H1 (cell line): ENCODE measurements around the gene SYMPK. TPM values are rescaled to one million over a fixed set of nuclear protein-coding genes. Genes with fewer than 3 reads are reported as not detected.

ENCODE experiments used
- CTCF ChIA-PET: fragments of 300-600 bp; sonication (Branson Sonifier 250); formaldehyde crosslinking; loops from one replicate; lab custom pipeline; 2021; ENCODE audit not compliant: partially characterized antibody; lab: Charles Lee
- POLR2A ChIA-PET: fragments of 300-600 bp; sonication (Branson Sonifier 250); formaldehyde crosslinking; loops from one replicate; lab custom pipeline; 2021; ENCODE audit warnings: inconsistent platforms; ENCODE audit not compliant: partially characterized antibody; lab: Charles Lee
- DNase-seq, 2 experiments: peaks; one replicate each; pipeline versions ENCODE4 v3.0.0 to v3.0.0-alpha.2; 2010 to 2022; ENCODE audit warnings: low spot score in 2 of 2, low read depth in 1 of 2, mixed read lengths in 1 of 2
- FAIRE-seq: peaks from 2 replicates; lab custom pipeline; 2011; peaks lifted over from hg19 to GRCh38; lab: Jason Lieb, UNC
- H2AFZ ChIP-seq: 2 replicates; pipeline ENCODE4 v1.8.1; 2012; ENCODE audit warnings: low read length, inconsistent platforms
- H2AK5ac ChIP-seq: 2 replicates; pipeline ENCODE4 v1.6.1; 2013; ENCODE audit warnings: low read depth, low read length
- H2BK120ac ChIP-seq: replicated peaks from 2 replicates; pipeline ENCODE3; 2013; ENCODE audit warnings: low read depth, low read length, inconsistent platforms
- H2BK12ac ChIP-seq: 2 replicates; pipeline ENCODE4 v1.6.1; 2013; ENCODE audit warnings: low read depth, low read length
- H2BK15ac ChIP-seq: 2 replicates; pipeline ENCODE4 v1.6.1; 2013; ENCODE audit warnings: low read length
- H2BK20ac ChIP-seq: 2 replicates; pipeline ENCODE4 v1.6.1; 2013; ENCODE audit warnings: low read length
- H2BK5ac ChIP-seq: 2 replicates; pipeline ENCODE4 v1.6.1; 2013; ENCODE audit warnings: low read depth, low read length
- H3K14ac ChIP-seq: 2 replicates; pipeline ENCODE4 v1.6.1; 2013; ENCODE audit warnings: inconsistent platforms; ENCODE audit not compliant: insufficient read length
- H3K18ac ChIP-seq: 2 replicates; pipeline ENCODE4 v1.6.1; 2013; ENCODE audit warnings: low read length; ENCODE audit errors: extremely low read depth
- H3K23ac ChIP-seq: 2 replicates; pipeline ENCODE4 v1.6.1; 2013; ENCODE audit warnings: inconsistent platforms; ENCODE audit not compliant: insufficient read length
- H3K23me2 ChIP-seq: 2 replicates; pipeline ENCODE4 v1.6.1; 2013; ENCODE audit warnings: low read depth, low read length
- H3K27ac ChIP-seq: 2 replicates; pipeline ENCODE4 v1.6.1; 2011; ENCODE audit warnings: low read depth, low read length, inconsistent platforms
- H3K27me3 ChIP-seq, 4 experiments: replicated peaks in 1 of 4; 1 replicate in 1 of 4; 2 replicates in 3 of 4; pipeline versions ENCODE4 v1.6.1 to v1.8.1; 2011 to 2013; ENCODE audit warnings: low read length in 3 of 4, mild to moderate bottlenecking in 3 of 4, inconsistent platforms in 2 of 4, mixed read lengths in 2 of 4, moderate library complexity in 1 of 4; ENCODE audit not compliant: control insufficient read depth in 3 of 4, insufficient read depth in 3 of 4; ENCODE audit errors: extremely low read depth in 1 of 4
- H3K36me3 ChIP-seq, 4 experiments: 2 replicates each; pipeline versions ENCODE4 v1.6.1 to v1.8.1; 2011 to 2013; ENCODE audit warnings: mild to moderate bottlenecking in 4 of 4, low read length in 3 of 4, moderate library complexity in 2 of 4, control low read depth in 1 of 4, inconsistent platforms in 1 of 4; ENCODE audit not compliant: insufficient read depth in 4 of 4, control insufficient read depth in 2 of 4
- H3K4ac ChIP-seq: replicated peaks from 2 replicates; pipeline ENCODE3; 2013; ENCODE audit warnings: low read length, low read depth, mixed read lengths, inconsistent platforms; ENCODE audit not compliant: insufficient read length
- H3K4me1 ChIP-seq, 4 experiments: replicated peaks in 1 of 4; 1 replicate in 1 of 4; 2 replicates in 3 of 4; pipeline versions ENCODE4 v1.6.1 to v1.8.1; 2011 to 2013; ENCODE audit warnings: low read length in 3 of 4, inconsistent platforms in 2 of 4, mixed read lengths in 1 of 4; ENCODE audit not compliant: insufficient read depth in 4 of 4, control insufficient read depth in 3 of 4
- H3K4me2 ChIP-seq, 2 experiments: 2 replicates each; pipeline versions ENCODE4 v1.6.1 to v1.8.1; 2011 to 2013; ENCODE audit warnings: low read depth in 2 of 2, low read length in 2 of 2, control low read depth in 1 of 2, inconsistent platforms in 1 of 2, mild to moderate bottlenecking in 1 of 2; ENCODE audit not compliant: insufficient read depth in 1 of 2
- H3K4me3 ChIP-seq, 4 experiments: fragments of 200-600, 300-600 bp in 1 of 4; sonication (generic), shearing (Covaris generic), sonication (Bioruptor Twin) in 1 of 4; 2 replicates each; pipeline versions ENCODE4 v1.5.1 to v1.8.1; 2011 to 2016; ENCODE audit warnings: low read length in 4 of 4, low read depth in 3 of 4, control low read depth in 2 of 4, inconsistent platforms in 2 of 4, mild to moderate bottlenecking in 2 of 4, mixed read lengths in 1 of 4, moderate library complexity in 1 of 4; ENCODE audit not compliant: insufficient read depth in 2 of 4; ENCODE audit errors: extremely low read depth in 1 of 4
- H3K56ac ChIP-seq: replicated peaks from 2 replicates; pipeline ENCODE3; 2013; ENCODE audit warnings: low read depth, mild to moderate bottlenecking, mixed read lengths, low read length, inconsistent platforms; ENCODE audit not compliant: insufficient read length
- H3K79me1 ChIP-seq: 2 replicates; pipeline ENCODE4 v1.6.1; 2013; ENCODE audit warnings: low read depth, low read length, control low read depth
- H3K79me2 ChIP-seq, 2 experiments: 2 replicates each; pipeline versions ENCODE4 v1.6.1 to v1.8.1; 2012 to 2013; ENCODE audit warnings: low read length in 2 of 2, mild to moderate bottlenecking in 2 of 2, inconsistent platforms in 1 of 2; ENCODE audit not compliant: insufficient read depth in 2 of 2, control insufficient read depth in 1 of 2
- H3K9ac ChIP-seq, 4 experiments: replicated peaks in 1 of 4; 1 replicate in 1 of 4; 2 replicates in 3 of 4; pipeline versions ENCODE4 v1.6.1 to v1.8.1; 2011 to 2013; ENCODE audit warnings: low read depth in 3 of 4, low read length in 3 of 4, control low read depth in 2 of 4, mild to moderate bottlenecking in 2 of 4, moderate library complexity in 2 of 4, inconsistent platforms in 1 of 4; ENCODE audit errors: extremely low read depth in 1 of 4
- H3K9me3 ChIP-seq, 2 experiments: 2 replicates each; pipeline versions ENCODE4 v1.6.1 to v1.8.1; 2012 to 2013; ENCODE audit warnings: mild to moderate bottlenecking in 2 of 2, moderate library complexity in 2 of 2, control low read depth in 1 of 2, inconsistent platforms in 1 of 2, low read depth in 1 of 2, low read length in 1 of 2, mixed read lengths in 1 of 2; ENCODE audit not compliant: insufficient read depth in 2 of 2
- H4K20me1 ChIP-seq, 2 experiments: replicated peaks in 1 of 2; 2 replicates each; pipeline versions ENCODE3 to v1.8.1; 2011 to 2013; ENCODE audit warnings: inconsistent platforms in 2 of 2, low read length in 2 of 2, mild to moderate bottlenecking in 1 of 2; ENCODE audit not compliant: insufficient read depth in 2 of 2, control insufficient read depth in 1 of 2
- H4K5ac ChIP-seq: 2 replicates; pipeline ENCODE4 v1.6.1; 2013; ENCODE audit warnings: low read length, low read depth, mixed read lengths, inconsistent platforms; ENCODE audit not compliant: insufficient read length
- H4K8ac ChIP-seq: 2 replicates; pipeline ENCODE4 v1.8.0; 2013; ENCODE audit warnings: mild to moderate bottlenecking, moderate library complexity, low read length, inconsistent platforms; ENCODE audit not compliant: insufficient read depth; ENCODE audit errors: extremely low read depth
- H4K91ac ChIP-seq: replicated peaks from 2 replicates; pipeline ENCODE3; 2013; ENCODE audit warnings: low read length, mixed read lengths, inconsistent platforms; ENCODE audit not compliant: insufficient read length
- ATF3 ChIP-seq: IDR thresholded peaks from 2 replicates; pipeline ENCODE4 v1.6.1; 2011; ENCODE audit warnings: low read depth, mild to moderate bottlenecking, low read length; ENCODE audit not compliant: insufficient read depth
- BRCA1 ChIP-seq: IDR thresholded peaks from 2 replicates; pipeline ENCODE4 v1.6.1; 2012; ENCODE audit warnings: low read depth, low read length, improper control_type of control experiment
- CBX5 ChIP-seq: fragments of 300-800, 300-1000 bp; sonication (generic); IDR thresholded peaks from 2 replicates; pipeline ENCODE4 v1.7.1; 2016; ENCODE audit warnings: antibody characterized with exemption, low read length, low read depth
- GABPA ChIP-seq: IDR thresholded peaks from 2 replicates; pipeline ENCODE4 v1.6.1; 2011; ENCODE audit warnings: mild to moderate bottlenecking, low read length, moderate library complexity, borderline replicate concordance; ENCODE audit not compliant: insufficient read depth
- KDM4A ChIP-seq: IDR thresholded peaks from one replicate; pipeline ENCODE4 v1.7.1; 2012; ENCODE audit warnings: low read depth, mild to moderate bottlenecking, moderate library complexity, low read length, inconsistent platforms; ENCODE audit not compliant: severe bottlenecking
- NRF1 ChIP-seq: IDR thresholded peaks from 2 replicates; pipeline ENCODE4 v1.6.1; 2011; ENCODE audit warnings: mild to moderate bottlenecking, low read depth, low read length, improper control_type of control experiment
- RXRA ChIP-seq: IDR thresholded peaks from 2 replicates; pipeline ENCODE4 v1.6.1; 2011; ENCODE audit warnings: low read depth, mild to moderate bottlenecking, low read length, moderate library complexity; ENCODE audit not compliant: insufficient read depth
- SIN3A ChIP-seq, 2 experiments: IDR thresholded peaks in 1 of 2; conservative IDR thresholded peaks in 1 of 2; 2 replicates each; pipeline ENCODE4 v1.6.1; 2011 to 2012; ENCODE audit warnings: low read length in 2 of 2, improper control_type of control experiment in 1 of 2, low read depth in 1 of 2, mild to moderate bottlenecking in 1 of 2
- SIRT6 ChIP-seq: IDR thresholded peaks from one replicate; pipeline ENCODE4 v1.7.1; 2012; ENCODE audit warnings: low read length, inconsistent platforms
- SIX5 ChIP-seq: IDR thresholded peaks from 2 replicates; pipeline ENCODE4 v1.6.1; 2011; ENCODE audit warnings: mild to moderate bottlenecking, low read depth, low read length
- SP1 ChIP-seq: IDR thresholded peaks from 2 replicates; pipeline ENCODE4 v1.6.1; 2011; ENCODE audit warnings: low read depth, low read length
- TAF7 ChIP-seq: optimal IDR thresholded peaks from 2 replicates; pipeline ENCODE3; 2011; ENCODE audit warnings: low read depth, mild to moderate bottlenecking, inconsistent platforms, low read length, moderate library complexity, borderline replicate concordance
- WGBS, 2 experiments: shearing (Covaris generic) in 1 of 2; methylation state at CpG; one replicate each; pipeline versions ENCODE4 v1.1.6 to v1.1.7; 2013 to 2015; ENCODE audit warnings: low lambda C conversion rate in 2 of 2, mixed read lengths in 2 of 2, inconsistent platforms in 1 of 2, low coverage in 1 of 2, missing lambda C conversion rate in 1 of 2; ENCODE audit not compliant: insufficient replicate concordance in 2 of 2, insufficient coverage in 1 of 2, insufficient read length in 1 of 2; ENCODE audit errors: extremely low coverage in 1 of 2, missing lambda C conversion rate in 1 of 2; 5-methylcytosine and 5-hydroxymethylcytosine counted together
- polyA plus RNA-seq, 7 experiments: library from polyadenylated mRNA; depleted of rRNA in 3 of 7; stranded (reverse) in 5 of 7; unstranded in 2 of 7; fragments of >200 nt in 5 of 7; fragments of 200-250 nt in 2 of 7; gene quantifications; 1 replicate in 5 of 7; 2 replicates in 1 of 7; 4 replicates in 1 of 7; pipeline versions ENCODE4 v1.2.1 to v1.2.3, GENCODE V29; 2011 to 2013; ENCODE audit warnings: missing spikeins in 2 of 7, mixed read lengths in 2 of 7
- total RNA-seq: library from RNA; stranded (reverse); fragmentation: NEBNext Ultra II Directional; extraction: Animal tissue kit (Norgen Biotek cat#: 25700); gene quantifications from 2 replicates; pipeline ENCODE4 v1.2.1, GENCODE V29; 2021

The SYMPK gene
- total and polyA plus RNA-seq, 2 of the 8 experiments (the other 6 are each of a cell fraction or from before 2014, with no cell fraction given), result 93.6 to 99.5 TPM

- H3K9ac ChIP-seq, result no peak within 1 kb of the TSS
- H3K79me1 ChIP-seq, result 0 out of 2 replicates have a peak, but pooled peaks cover 4% of the 10 kb centered on the region
- no peak within 1 kb of the TSS for H4K91ac ChIP-seq
- H4K8ac ChIP-seq, result peak within 1 kb of the TSS; percentile 15; the same call in 1 of the 2 replicates
- no peak within 1 kb of the TSS for H2BK20ac ChIP-seq
- H3K36me3 ChIP-seq, result peaks cover 3 to 24% (median 8%) of the 10 kb centered on the region in 4 experiments; a peak in 6 of 8 replicates
- H3K14ac ChIP-seq, result no peak within 1 kb of the TSS
- FAIRE-seq (no peak), DNase-seq (no peak)
- no peak within 1 kb of the TSS for H2BK120ac ChIP-seq
- 0 out of 2 replicates have a peak within 1 kb of the TSS, but pooled peaks have one; percentile 39 for H2BK12ac ChIP-seq
- no peak within 1 kb of the TSS for H3K18ac ChIP-seq
- no peak within 1 kb of the TSS for H2AFZ ChIP-seq
- H4K5ac ChIP-seq, result no peak within 1 kb of the TSS
- H3K23ac ChIP-seq, result no peak within 1 kb of the TSS
- CTCF ChIA-PET, result interaction anchor here (0.5 to 5.1 kb wide), 17 partner anchors 7 to 103 kb away, joined by 3 to 45 read pairs (median 3); partner anchors contain the start of genes FBXO46, IRF2BP1 and SIX5
- no peak within 1 kb of the TSS for H2BK5ac ChIP-seq
- no peak within 1 kb of the TSS for H3K27ac ChIP-seq
- POLR2A ChIA-PET, result interaction anchor here (0.6 to 9.5 kb wide), 13 partner anchors 10 to 98 kb away, joined by 3 to 133 read pairs (median 4); partner anchors contain the start of genes DMWD, SIX5 and SYMPK
- peaks cover 3 to 26% (median 15%) of the 10 kb centered on the region in 4 experiments for H3K4me1 ChIP-seq
- H2AK5ac ChIP-seq, result no peak within 1 kb of the TSS
- no peaks in the 10 kb centered on the region for H3K79me2 ChIP-seq
- H3K4me2 ChIP-seq, result no peak within 1 kb of the TSS
- WGBS, 2 experiments, result 76% methylated on average over 14 of the region's 18 CpGs; no CpG with 5 or more reads in 1 of the 2 experiments
- H4K20me1 ChIP-seq, result peaks cover 15 to 26% of the 10 kb centered on the region in 2 experiments
- no peaks in the 10 kb centered on the region for H3K9me3 ChIP-seq
- no peak within 1 kb of the TSS for H3K4me3 ChIP-seq
- peaks cover 0 to 6% (median 0%) of the 10 kb centered on the region in 4 experiments; a peak in 1 of 7 replicates for H3K27me3 ChIP-seq
- H2BK15ac ChIP-seq, result no peak within 1 kb of the TSS
- no peak within 1 kb of the TSS for H3K4ac ChIP-seq
- no peak within 1 kb of the TSS for H3K56ac ChIP-seq
- H3K23me2 ChIP-seq, result peaks cover 4% of the 10 kb centered on the region; the same call in 1 of the 2 replicates
- TF ChIP-seq BRCA1 (no peak), SIN3A (conservative IDR thresholded peaks at IDR 0.05 in 1 of 2, IDR thresholded peaks at IDR 0.05 in 1 of 2; ENCODE audit: low read depth in 1 of 2, low read length in 2 of 2) (no peak), ATF3 (no peak), NRF1 (no peak), SP1 (no peak), CBX5 (no peak), TAF7 (no peak), GABPA (no peak), KDM4A (no peak), SIRT6 (no peak), SIX5 (no peak), RXRA (no peak)
Measured at GRCh38 chr19:45782162-45782691, 80.7 kb downstream of the SYMPK start, which contains the start of gene DMPK. TSS of gene DMPK (minus strand) at chr19:45782490. CDS start at chr19:45782352, 138 bp downstream.
